Endothelial cell of umbilical vein (primary cell): Measurements from ENCODE around the gene CTTNBP2NL. TPM values are rescaled to one million over a fixed set of nuclear protein-coding genes. Genes with fewer than 3 reads are reported as not detected.

Experiments
- BruUV-seq: library from RNA; stranded (reverse); fragments of 400-500 nt; replicated peaks from 2 replicates; lab custom pipeline; 2021; lab: Mats Ljungman, UMichigan
- CTCF ChIA-PET: fragments of 300-600, 350-600 bp; sonication (Branson Sonifier 250); formaldehyde crosslinking; loops from one replicate; lab custom pipeline; 2021; ENCODE audit warnings: antibody characterized with exemption, inconsistent platforms; lab: Charles Lee
- POLR2A ChIA-PET: fragments of 300-600, 350-600 bp; sonication (Branson Sonifier 250); formaldehyde crosslinking; loops from one replicate; lab custom pipeline; 2021; ENCODE audit warnings: antibody characterized with exemption, inconsistent platforms; lab: Charles Lee
- DNase-seq: peaks from one replicate; pipeline ENCODE4 v3.0.0-alpha.2; 2011; ENCODE audit warnings: low read depth, low spot score
- FAIRE-seq: peaks from 2 replicates; lab custom pipeline; 2011; peaks lifted over from hg19 to GRCh38; lab: Jason Lieb, UNC
- H2AFZ ChIP-seq: 2 replicates; pipeline ENCODE4 v1.6.0; 2012; ENCODE audit warnings: low read depth, low read length, control low read depth, inconsistent platforms
- H3K27ac ChIP-seq: 2 replicates; pipeline ENCODE4 v1.5.1; 2011; ENCODE audit warnings: low read depth, mild to moderate bottlenecking, control low read depth, low read length, moderate library complexity; ENCODE audit not compliant: insufficient read depth
- H3K27me3 ChIP-seq, 2 experiments: 2 replicates each; pipeline versions ENCODE4 v1.6.0 to v1.6.1; 2011; ENCODE audit warnings: low read length in 2 of 2, mixed read lengths in 1 of 2; ENCODE audit not compliant: control insufficient read depth in 2 of 2, insufficient read depth in 2 of 2
- H3K36me3 ChIP-seq, 2 experiments: 2 replicates in 1 of 2; 3 replicates in 1 of 2; pipeline ENCODE4 v1.5.1; 2011; ENCODE audit warnings: low read length in 2 of 2, mild to moderate bottlenecking in 1 of 2, moderate library complexity in 1 of 2; ENCODE audit not compliant: control insufficient read depth in 2 of 2, insufficient read depth in 2 of 2; ENCODE audit errors: extremely low read depth in 1 of 2
- H3K4me1 ChIP-seq: 3 replicates; pipeline ENCODE4 v1.5.1; 2011; ENCODE audit warnings: mild to moderate bottlenecking, low read length; ENCODE audit not compliant: control insufficient read depth, insufficient read depth; ENCODE audit errors: extremely low read depth
- H3K4me2 ChIP-seq: 2 replicates; pipeline ENCODE4 v1.6.1; 2011; ENCODE audit warnings: low read length, control low read depth, mixed read lengths; ENCODE audit not compliant: insufficient read depth
- H3K4me3 ChIP-seq, 3 experiments: fragments of 200-600 bp in 1 of 3; sonication (generic), shearing (Covaris generic) in 1 of 3; replicated peaks in 1 of 3; 2 replicates each; pipeline ENCODE4 v1.5.1; 2011 to 2016; ENCODE audit warnings: control low read depth in 3 of 3, low read length in 3 of 3, mild to moderate bottlenecking in 2 of 3, inconsistent platforms in 1 of 3, low read depth in 1 of 3, moderate library complexity in 1 of 3; ENCODE audit not compliant: insufficient read depth in 1 of 3
- H3K79me2 ChIP-seq: 2 replicates; pipeline ENCODE4 v1.6.0; 2012; ENCODE audit warnings: low read length, inconsistent platforms; ENCODE audit not compliant: control insufficient read depth, insufficient read depth
- H3K9ac ChIP-seq: replicated peaks from 2 replicates; pipeline ENCODE3; 2011; ENCODE audit warnings: low read length, control low read depth; ENCODE audit not compliant: insufficient read depth; ENCODE audit errors: extremely low read depth
- H3K9me1 ChIP-seq: replicated peaks from 3 replicates; pipeline ENCODE4 v1.6.0; 2011; ENCODE audit warnings: mild to moderate bottlenecking, low read length; ENCODE audit not compliant: control insufficient read depth, insufficient read depth; ENCODE audit errors: extremely low read depth
- H3K9me3 ChIP-seq: replicated peaks from 2 replicates; pipeline ENCODE4 v1.5.1; 2012; ENCODE audit warnings: low read length, inconsistent platforms; ENCODE audit not compliant: control insufficient read depth, insufficient read depth
- H4K20me1 ChIP-seq: replicated peaks from 2 replicates; pipeline ENCODE3; 2011; ENCODE audit warnings: mild to moderate bottlenecking, low read length; ENCODE audit not compliant: control insufficient read depth, insufficient read depth; ENCODE audit errors: extremely low read depth
- EZH2 ChIP-seq: IDR thresholded peaks from 2 replicates; pipeline ENCODE4 v1.6.1; 2012; ENCODE audit warnings: borderline replicate concordance, low read depth, mild to moderate bottlenecking, moderate library complexity, low read length, inconsistent platforms; ENCODE audit not compliant: severe bottlenecking
- FOS ChIP-seq: IDR thresholded peaks from 2 replicates; pipeline ENCODE4 v1.6.1; 2011; ENCODE audit warnings: mild to moderate bottlenecking, low read length, moderate library complexity, borderline replicate concordance; ENCODE audit not compliant: insufficient read depth
- GATA2 ChIP-seq: IDR thresholded peaks from 2 replicates; pipeline ENCODE4 v1.7.0; 2011; ENCODE audit warnings: low read depth, mild to moderate bottlenecking, moderate library complexity, mixed read lengths, low read length; ENCODE audit not compliant: insufficient read length, insufficient read depth
- JUN ChIP-seq: IDR thresholded peaks from 2 replicates; pipeline ENCODE4 v1.6.1; 2011; ENCODE audit warnings: borderline replicate concordance, low read depth; ENCODE audit not compliant: insufficient read length, insufficient read depth
- MYC ChIP-seq: IDR thresholded peaks from one replicate; pipeline ENCODE4 v1.6.1; 2011; ENCODE audit warnings: mild to moderate bottlenecking, low read depth, low read length
- POLR2A ChIP-seq: IDR thresholded peaks from 2 replicates; pipeline ENCODE4 v1.6.1; 2012; ENCODE audit warnings: low read depth, mild to moderate bottlenecking, control low read depth, low read length
- POLR2AphosphoS5 ChIP-seq: IDR thresholded peaks from 2 replicates; pipeline ENCODE4 v1.6.1; 2012; ENCODE audit warnings: low read depth, mild to moderate bottlenecking, control low read depth, low read length, moderate library complexity; ENCODE audit not compliant: insufficient read depth
- dilution Hi-C: fragments of 300-500 bp; cut with MboI; formaldehyde crosslinking; loops from one replicate; pipeline ENCODE4 v1.15.0; 2019; ENCODE audit warnings: low sequenced_read_pairs; ENCODE audit not compliant: extremely low pct_ligation_motif_present
- intact Hi-C: fragments of 100-400 bp; cut with micrococcal nuclease; formaldehyde crosslinking; loops from one replicate; pipeline ENCODE4 v1.10.0; 2022
- polyA plus RNA-seq, 4 experiments: library from polyadenylated mRNA; depleted of rRNA in 3 of 4; stranded (reverse) in 3 of 4; unstranded in 1 of 4; fragments of >200 nt; gene quantifications; 2 replicates each; pipeline versions ENCODE4 v1.2.1 to v1.2.3, GENCODE V29; 2011 to 2012; ENCODE audit warnings: missing spikeins in 1 of 4
- total RNA-seq: library from RNA; stranded (reverse); gene quantifications from 2 replicates; pipeline ENCODE4 v1.2.3, GENCODE V29; 2021
- TF ChIP-seq, protein P1 (sequence below), 2 donors: IDR thresholded peaks; 1 replicate in 1 of 2; 2 replicates in 1 of 2; pipeline ENCODE4 v1.5.1; 2011; ENCODE audit warnings: low read length in 2 of 2, mild to moderate bottlenecking in 2 of 2, moderate library complexity in 2 of 2, control low read depth in 1 of 2, inconsistent platforms in 1 of 2, low read depth in 1 of 2; ENCODE audit not compliant: insufficient read depth in 1 of 2; ENCODE audit errors: extremely low read depth in 1 of 2
- TF ChIP-seq, protein P2 (sequence below): IDR thresholded peaks from 2 replicates; pipeline ENCODE4 v1.6.1; 2011; ENCODE audit not compliant: insufficient read depth, insufficient read length

The CTTNBP2NL gene
- total and polyA plus RNA-seq, 2 donors (not counting 3 experiments of a cell fraction or from before 2014, with no cell fraction given) = 21.5 to 94.4 TPM

DNA sequence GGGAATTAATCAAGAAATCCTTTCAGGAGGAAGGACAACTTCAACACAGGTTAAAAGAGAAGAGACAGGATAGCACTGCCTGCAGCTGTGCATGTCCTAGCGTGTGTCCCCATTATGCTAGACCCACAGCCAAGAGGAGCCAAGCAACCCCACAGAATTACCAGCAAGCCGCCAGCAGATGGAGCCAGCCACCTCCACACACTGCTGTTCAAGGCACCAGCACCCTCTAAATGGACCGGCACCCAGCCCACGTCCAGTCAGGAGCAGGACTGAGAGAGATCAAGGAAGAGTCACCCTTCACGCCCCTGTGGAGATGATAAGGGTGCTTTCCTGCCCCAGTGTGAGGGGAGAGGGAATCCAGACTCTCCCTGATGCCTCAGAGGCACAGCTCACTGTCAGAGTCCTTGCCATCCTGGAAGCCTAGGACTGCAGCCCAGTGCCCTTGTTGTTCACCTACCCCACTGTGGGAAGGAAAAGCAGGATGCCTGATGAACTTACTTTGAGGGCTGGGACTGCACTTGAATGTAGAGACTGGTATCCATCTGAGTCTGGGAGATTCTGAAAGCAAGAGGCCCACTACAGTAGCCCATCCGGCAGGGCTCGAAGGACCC, 37.1 kb upstream of the CTTNBP2NL start:
- dilution Hi-C loops (no loop called here), intact Hi-C loops (loop anchor here (1.0 kb wide), 2 partner anchors 29 to 255 kb away; no protein-coding TSS in a partner anchor)
- POLR2A ChIA-PET = no interaction called here
- CTCF ChIA-PET = interaction anchor here (1.0 to 7.6 kb wide), 12 partner anchors 11 to 446 kb away, joined by 3 to 137 read pairs (median 6); partner anchors contain the start of gene PPM1J
- no peak overlapping the region for H3K9ac ChIP-seq
- H3K9me3 ChIP-seq = no peaks in the 10 kb centered on the region
- no peaks in the 10 kb centered on the region for H3K9me1 ChIP-seq
- H3K4me1 ChIP-seq = no peaks in the 10 kb centered on the region
- H3K27ac ChIP-seq = no peak overlapping the region
- H4K20me1 ChIP-seq = no peaks in the 10 kb centered on the region
- FAIRE-seq (peak; percentile 90), DNase-seq (peak; percentile 65)
- no peak overlapping the region for H3K4me2 ChIP-seq
- no peaks in the 10 kb centered on the region for H3K79me2 ChIP-seq
- H3K4me3 ChIP-seq = no peak overlapping the region
- peak overlapping the region; percentile 10 for H2AFZ ChIP-seq
- BruUV-seq = no TSS peak
- TF ChIP-seq POLR2A = no peak
- TF ChIP-seq, protein P1, sequence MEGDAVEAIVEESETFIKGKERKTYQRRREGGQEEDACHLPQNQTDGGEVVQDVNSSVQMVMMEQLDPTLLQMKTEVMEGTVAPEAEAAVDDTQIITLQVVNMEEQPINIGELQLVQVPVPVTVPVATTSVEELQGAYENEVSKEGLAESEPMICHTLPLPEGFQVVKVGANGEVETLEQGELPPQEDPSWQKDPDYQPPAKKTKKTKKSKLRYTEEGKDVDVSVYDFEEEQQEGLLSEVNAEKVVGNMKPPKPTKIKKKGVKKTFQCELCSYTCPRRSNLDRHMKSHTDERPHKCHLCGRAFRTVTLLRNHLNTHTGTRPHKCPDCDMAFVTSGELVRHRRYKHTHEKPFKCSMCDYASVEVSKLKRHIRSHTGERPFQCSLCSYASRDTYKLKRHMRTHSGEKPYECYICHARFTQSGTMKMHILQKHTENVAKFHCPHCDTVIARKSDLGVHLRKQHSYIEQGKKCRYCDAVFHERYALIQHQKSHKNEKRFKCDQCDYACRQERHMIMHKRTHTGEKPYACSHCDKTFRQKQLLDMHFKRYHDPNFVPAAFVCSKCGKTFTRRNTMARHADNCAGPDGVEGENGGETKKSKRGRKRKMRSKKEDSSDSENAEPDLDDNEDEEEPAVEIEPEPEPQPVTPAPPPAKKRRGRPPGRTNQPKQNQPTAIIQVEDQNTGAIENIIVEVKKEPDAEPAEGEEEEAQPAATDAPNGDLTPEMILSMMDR (IDR thresholded peaks at IDR 0.05; ENCODE audit: extremely low read depth in 1 of 2, insufficient read depth in 1 of 2, low read depth in 1 of 2, low read length in 2 of 2) = peak; percentile 79 to 88
- H3K27me3 ChIP-seq = peaks cover 14 to 30% of the 10 kb centered on the region in 2 experiments
- H3K36me3 ChIP-seq = no peaks in the 10 kb centered on the region

DNA sequence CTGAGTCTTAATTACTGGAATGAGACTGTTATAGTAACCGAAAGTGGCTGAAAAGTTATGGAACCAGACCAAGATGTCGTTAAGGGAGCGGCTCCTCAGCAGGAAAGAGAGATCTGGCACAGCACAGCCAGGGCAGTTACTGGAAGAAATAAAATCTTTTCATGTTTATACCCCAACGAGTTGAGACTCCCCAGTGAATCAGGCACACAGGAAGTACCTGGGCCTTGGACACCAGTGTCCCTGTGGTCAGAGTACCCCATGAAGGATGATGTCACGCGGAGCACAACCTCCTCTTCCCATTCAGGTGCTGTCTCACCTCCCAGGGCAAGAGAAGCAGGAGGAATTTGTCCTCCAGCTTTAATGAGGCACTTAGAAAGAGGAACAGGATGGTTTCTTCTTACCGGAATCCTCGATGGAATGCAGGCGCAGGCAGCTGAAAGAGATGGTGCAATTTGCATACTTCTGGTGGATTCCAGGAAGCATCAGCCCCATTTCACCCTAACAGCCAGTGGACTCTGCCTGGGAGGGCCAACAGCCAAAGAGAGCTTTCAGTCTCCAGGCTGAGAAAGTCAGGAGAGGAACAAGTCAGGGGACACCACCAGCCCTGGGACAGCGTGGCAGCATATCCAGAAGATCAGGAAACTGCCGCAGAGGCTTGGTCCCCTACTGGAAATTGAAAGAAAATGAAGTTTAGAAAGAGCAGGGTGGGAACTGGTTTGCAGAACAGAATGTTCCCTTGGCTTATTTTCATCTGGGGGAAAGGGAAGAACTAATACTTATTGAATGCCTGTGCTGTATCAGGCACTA, 35.9 kb upstream of the CTTNBP2NL start:
- ChIA-PET CTCF (interaction anchor here (1.3 to 7.6 kb wide), 9 partner anchors 10 to 445 kb away, joined by 4 to 137 read pairs (median 10); partner anchors contain the start of gene PPM1J), POLR2A (no interaction called here)
- DNase-seq = peak; percentile 5
- H3K9ac ChIP-seq = no peak overlapping the region
- H2AFZ ChIP-seq = peak overlapping the region; percentile 39
- no peaks in the 10 kb centered on the region for H3K9me1 ChIP-seq
- H3K4me1 ChIP-seq = no peaks in the 10 kb centered on the region
- H3K9me3 ChIP-seq = no peaks in the 10 kb centered on the region
- H3K36me3 ChIP-seq = no peaks in the 10 kb centered on the region
- peaks cover 14 to 26% of the 10 kb centered on the region in 2 experiments for H3K27me3 ChIP-seq
- BruUV-seq = no TSS peak
- no peak overlapping the region for H3K4me3 ChIP-seq
- H3K27ac ChIP-seq = no peak overlapping the region
- dilution Hi-C loops = no loop called here
- TF ChIP-seq EZH2 (no peak), JUN (no peak), POLR2AphosphoS5 (no peak), MYC (no peak), GATA2 (no peak), FOS (no peak), POLR2A (no peak)
- TF ChIP-seq, protein P1 (IDR thresholded peaks at IDR 0.05; ENCODE audit: extremely low read depth in 1 of 2, insufficient read depth in 1 of 2, low read depth in 1 of 2, low read length in 2 of 2) = no peak
- TF ChIP-seq, protein P2, sequence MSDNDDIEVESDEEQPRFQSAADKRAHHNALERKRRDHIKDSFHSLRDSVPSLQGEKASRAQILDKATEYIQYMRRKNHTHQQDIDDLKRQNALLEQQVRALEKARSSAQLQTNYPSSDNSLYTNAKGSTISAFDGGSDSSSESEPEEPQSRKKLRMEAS = no peak
- intact Hi-C loops = loop anchor here (1.0 kb wide), 3 partner anchors 28 to 444 kb away; no protein-coding TSS in a partner anchor
- no peak overlapping the region for H3K4me2 ChIP-seq
- H3K79me2 ChIP-seq = no peaks in the 10 kb centered on the region
- no peak for FAIRE-seq
- H4K20me1 ChIP-seq = no peaks in the 10 kb centered on the region
